Astrocyte (in vitro differentiated cells and primary cell): ENCODE results near the gene SPIRE1. TPM values are rescaled to one million over a fixed set of nuclear protein-coding genes. Genes with fewer than 3 reads are reported as not detected.

ENCODE experiments used
- DNase-seq: peaks from one replicate; pipeline ENCODE4 v3.0.0-alpha.2; 2010; ENCODE audit warnings: low read depth
- FAIRE-seq: peaks from 2 replicates; lab custom pipeline; 2011; peaks lifted over from hg19 to GRCh38; lab: Jason Lieb, UNC
- H2AFZ ChIP-seq: 2 replicates; pipeline ENCODE4 v1.6.0; 2012; ENCODE audit warnings: low read depth, low read length, inconsistent platforms
- H3K27ac ChIP-seq: 2 replicates; pipeline ENCODE4 v1.5.1; 2011; ENCODE audit warnings: low read depth, low read length, inconsistent platforms
- H3K27me3 ChIP-seq: 2 replicates; pipeline ENCODE4 v1.6.0; 2011; ENCODE audit warnings: low read length, inconsistent platforms; ENCODE audit not compliant: insufficient read depth
- H3K36me3 ChIP-seq: 2 replicates; pipeline ENCODE4 v1.5.1; 2011; ENCODE audit warnings: low read length, inconsistent platforms; ENCODE audit not compliant: insufficient read depth
- H3K4me1 ChIP-seq: 2 replicates; pipeline ENCODE4 v1.5.1; 2011; ENCODE audit warnings: low read length, inconsistent platforms; ENCODE audit not compliant: insufficient read depth
- H3K4me2 ChIP-seq: 2 replicates; pipeline ENCODE4 v1.6.0; 2012; ENCODE audit warnings: low read length, inconsistent platforms
- H3K4me3 ChIP-seq: 2 replicates; pipeline ENCODE4 v1.5.1; 2011; ENCODE audit warnings: low read depth, mild to moderate bottlenecking, low read length, inconsistent platforms; ENCODE audit not compliant: insufficient read depth
- H3K79me2 ChIP-seq: 2 replicates; pipeline ENCODE4 v1.6.0; 2012; ENCODE audit warnings: mild to moderate bottlenecking, low read length, inconsistent platforms; ENCODE audit not compliant: insufficient read depth
- H3K9ac ChIP-seq: 2 replicates; pipeline ENCODE4 v1.6.0; 2012; ENCODE audit warnings: mild to moderate bottlenecking, low read length, inconsistent platforms
- H3K9me3 ChIP-seq: 2 replicates; pipeline ENCODE4 v1.5.1; 2012; ENCODE audit warnings: low read depth, mild to moderate bottlenecking, low read length, inconsistent platforms; ENCODE audit not compliant: insufficient read depth
- H4K20me1 ChIP-seq: 2 replicates; pipeline ENCODE4 v1.6.0; 2012; ENCODE audit warnings: low read length, inconsistent platforms; ENCODE audit not compliant: insufficient read depth
- H3K27ac Mint-ChIP-seq: one replicate; pipeline ENCODE4 v1.8.0; 2021; ENCODE audit warnings: mild to moderate bottlenecking, mixed read lengths; ENCODE audit not compliant: unreplicated experiment
- H3K27me3 Mint-ChIP-seq: one replicate; pipeline ENCODE4 v1.8.0; 2021; ENCODE audit warnings: low read depth, mixed read lengths; ENCODE audit not compliant: unreplicated experiment
- H3K36me3 Mint-ChIP-seq: one replicate; pipeline ENCODE4 v1.8.0; 2021; ENCODE audit warnings: low read depth, mixed read lengths; ENCODE audit not compliant: unreplicated experiment
- H3K4me1 Mint-ChIP-seq: one replicate; pipeline ENCODE4 v1.8.0; 2021; ENCODE audit warnings: low read depth, mixed read lengths; ENCODE audit not compliant: unreplicated experiment
- H3K4me3 Mint-ChIP-seq: one replicate; pipeline ENCODE4 v1.8.0; 2021; ENCODE audit warnings: mild to moderate bottlenecking, moderate library complexity, mixed read lengths; ENCODE audit not compliant: unreplicated experiment
- H3K9me3 Mint-ChIP-seq: one replicate; pipeline ENCODE4 v1.8.0; 2021; ENCODE audit warnings: mild to moderate bottlenecking, mixed read lengths; ENCODE audit not compliant: unreplicated experiment
- CTCF ChIP-seq: IDR thresholded peaks from 2 replicates; pipeline ENCODE4 v1.5.1; 2011; ENCODE audit warnings: low read depth, mild to moderate bottlenecking, inconsistent platforms, low read length, moderate library complexity; ENCODE audit not compliant: insufficient read depth
- EZH2 ChIP-seq: IDR thresholded peaks from 2 replicates; pipeline ENCODE4 v1.6.1; 2012; ENCODE audit warnings: mild to moderate bottlenecking, low read length, inconsistent platforms; ENCODE audit not compliant: insufficient read depth
- total RNA-seq: library from RNA; stranded (reverse); gene quantifications from 2 replicates; pipeline ENCODE4 v1.2.1, GENCODE V29; 2021

The SPIRE1 gene
- total RNA-seq, 1 donor from 2014 or later, result 42.0 TPM

GRCh38 chr18:12637901-12638643, 19.8 kb downstream of the SPIRE1 start:
- H3K9me3 ChIP-seq, result no peaks in the 10 kb centered on the region
- peak; percentile 39 for FAIRE-seq
- H3K4me1 Mint-ChIP-seq, result peaks cover 33% of the 10 kb centered on the region

GRCh38 chr18:12637393-12637792, 20.5 kb downstream of the SPIRE1 start:
- H3K9me3 ChIP-seq, result no peaks in the 10 kb centered on the region
- Mint-ChIP-seq H3K36me3 (peaks cover 2% of the 10 kb centered on the region), H3K9me3 (peaks cover 2% of the 10 kb centered on the region), H3K4me3 (peak overlapping the region; percentile 64), H3K27me3 (no peaks in the 10 kb centered on the region), H3K4me1 (peaks cover 30% of the 10 kb centered on the region), H3K27ac (peak overlapping the region; percentile 94)
- no peak overlapping the region for H2AFZ ChIP-seq
- no peak overlapping the region for H3K4me2 ChIP-seq
- no peak for FAIRE-seq
- peaks cover 15% of the 10 kb centered on the region for H4K20me1 ChIP-seq
- H3K4me3 ChIP-seq, result no peak overlapping the region
- no peak for TF ChIP-seq CTCF
- no peak for TF ChIP-seq EZH2
- peak overlapping the region; percentile 51 for H3K27ac ChIP-seq
- DNase-seq, result no peak
- peaks cover 11% of the 10 kb centered on the region for H3K4me1 ChIP-seq
- H3K27me3 ChIP-seq, result no peaks in the 10 kb centered on the region
- H3K36me3 ChIP-seq, result no peaks in the 10 kb centered on the region
- H3K9ac ChIP-seq, result no peak overlapping the region
- H3K79me2 ChIP-seq, result peaks cover 68% of the 10 kb centered on the region

More at GRCh38 chr18:12637901-12638643, 19.8 kb downstream of the SPIRE1 start:
- Mint-ChIP-seq H3K36me3 (peaks cover 2% of the 10 kb centered on the region), H3K9me3 (peaks cover 2% of the 10 kb centered on the region), H3K27me3 (no peaks in the 10 kb centered on the region), H3K27ac (peak overlapping the region; percentile 94), H3K4me3 (peak overlapping the region; percentile 71)
- DNase-seq, result peak; percentile 80
- Histone ChIP-seq H3K9ac (no peak overlapping the region), H3K79me2 (peaks cover 75% of the 10 kb centered on the region), H3K27me3 (no peaks in the 10 kb centered on the region), H3K4me1 (peaks cover 11% of the 10 kb centered on the region), H3K36me3 (no peaks in the 10 kb centered on the region), H3K4me2 (no peak overlapping the region), H3K27ac (peak overlapping the region; percentile 51), H3K4me3 (no peak overlapping the region), H4K20me1 (peaks cover 17% of the 10 kb centered on the region), H2AFZ (no peak overlapping the region)
- TF ChIP-seq CTCF (no peak), EZH2 (no peak)

GRCh38 chr18:12631831-12632477, 26.0 kb downstream of the SPIRE1 start:
- H3K27me3 ChIP-seq, result no peaks in the 10 kb centered on the region
- DNase-seq, result no peak
- no peak overlapping the region for H3K4me2 ChIP-seq
- Mint-ChIP-seq H3K4me3 (no peak overlapping the region), H3K36me3 (peaks cover 6% of the 10 kb centered on the region), H3K27ac (no peak overlapping the region), H3K9me3 (peaks cover 9% of the 10 kb centered on the region), H3K27me3 (no peaks in the 10 kb centered on the region), H3K4me1 (peaks cover 17% of the 10 kb centered on the region)
- H3K27ac ChIP-seq, result no peak overlapping the region
- peaks cover 16% of the 10 kb centered on the region for H3K4me1 ChIP-seq
- peaks cover 22% of the 10 kb centered on the region for H3K79me2 ChIP-seq
- no peak for TF ChIP-seq EZH2
- no peak for TF ChIP-seq CTCF
- no peak overlapping the region for H2AFZ ChIP-seq
- H3K36me3 ChIP-seq, result no peaks in the 10 kb centered on the region
- FAIRE-seq, result no peak
- no peaks in the 10 kb centered on the region for H3K9me3 ChIP-seq
- peaks cover 3% of the 10 kb centered on the region for H4K20me1 ChIP-seq
- no peak overlapping the region for H3K4me3 ChIP-seq
- H3K9ac ChIP-seq, result no peak overlapping the region
